22Rv1 (cell line): ENCODE results near the gene NOTCH1.

ENCODE experiments used
- CTCF ChIP-seq: fragments of 450-650 bp; IDR thresholded peaks from 2 replicates; pipeline ENCODE4 v1.5.1; 2017; ENCODE audit warnings: mild to moderate bottlenecking
- ZFX ChIP-seq: fragments of 450-650 bp; IDR thresholded peaks from 2 replicates; pipeline ENCODE4 v1.6.1; 2017; ENCODE audit warnings: antibody characterized with exemption, borderline replicate concordance

GRCh38 chr9:136520053-136520540 lies 25.8 kb downstream of the NOTCH1 start:
- TF ChIP-seq CTCF: no peak
- TF ChIP-seq ZFX: no peak
